HepG2 (cell line): ENCODE results near the gene UCN3. TPM values are rescaled to one million over a fixed set of nuclear protein-coding genes. Genes with fewer than 3 reads are reported as not detected.

Experiments used
- ATAC-seq: fragments of 200-7000 bp; cut with Tn5 transposase; 3 replicates; pipeline ENCODE4 v1.9.1; 2020; ENCODE audit warnings: mild to moderate bottlenecking, moderate library complexity
- BruUV-seq: library from RNA; stranded (reverse); fragments of 400-500 nt; replicated peaks from 2 replicates; lab custom pipeline; 2021; lab: Mats Ljungman, UMichigan
- CTCF ChIA-PET: fragments of 300-600 bp; formaldehyde crosslinking; extraction: SDS; loops from one replicate; lab custom pipeline; 2021; ENCODE audit warnings: low total read pairs, inconsistent platforms, low intra/inter-chr PET ratio; lab: Yijun Ruan, JAX
- POLR2A ChIA-PET: fragments of 350-600 bp; sonication (Branson Sonifier 250); formaldehyde crosslinking; loops from one replicate; lab custom pipeline; 2020; ENCODE audit warnings: antibody characterized with exemption, inconsistent platforms; lab: Yijun Ruan, JAX
- DNase-seq: peaks from one replicate; pipeline ENCODE4 v3.0.0-alpha.2; 2015; ENCODE audit warnings: low spot score
- FAIRE-seq: peaks from 3 replicates; lab custom pipeline; 2011; peaks lifted over from hg19 to GRCh38; lab: Jason Lieb, UNC
- H2AFZ ChIP-seq: one replicate; pipeline ENCODE4 v1.6.1; 2011; ENCODE audit warnings: low read length, inconsistent platforms
- H3K27ac ChIP-seq: fragments of 300-600 bp; 3 replicates; pipeline ENCODE4 v1.8.0; 2011; ENCODE audit warnings: mixed run types, mild to moderate bottlenecking, mixed read lengths, low read length, inconsistent platforms; ENCODE audit not compliant: insufficient read depth; ENCODE audit errors: extremely low read length
- H3K27me3 ChIP-seq, 2 experiments: fragments of 200-600 bp in 1 of 2; 2 replicates in 1 of 2; 3 replicates in 1 of 2; pipeline versions ENCODE4 v1.6.0 to v1.8.0; 2011; ENCODE audit warnings: low read length in 2 of 2, mild to moderate bottlenecking in 2 of 2, moderate library complexity in 2 of 2, inconsistent platforms in 1 of 2; ENCODE audit not compliant: insufficient read depth in 2 of 2, control insufficient read depth in 1 of 2
- H3K36me3 ChIP-seq, 2 experiments: fragments of 200-600 bp in 1 of 2; replicated peaks in 1 of 2; 2 replicates in 1 of 2; 3 replicates in 1 of 2; pipeline versions ENCODE4 v1.5.1 to v1.8.0; 2011; ENCODE audit warnings: low read length in 2 of 2, inconsistent platforms in 1 of 2; ENCODE audit not compliant: insufficient read depth in 2 of 2, control insufficient read depth in 1 of 2
- H3K4me1 ChIP-seq: 2 replicates; pipeline ENCODE4 v1.5.1; 2012; ENCODE audit warnings: low read length, inconsistent platforms; ENCODE audit not compliant: insufficient read depth
- H3K4me2 ChIP-seq: 2 replicates; pipeline ENCODE4 v1.6.0; 2011; ENCODE audit warnings: low read depth, low read length, inconsistent platforms
- H3K4me3 ChIP-seq, 3 experiments: fragments of 200-600 bp in 1 of 3; sonication (generic), shearing (Covaris generic) in 1 of 3; replicated peaks in 1 of 3; 2 replicates each; pipeline ENCODE4 v1.5.1; 2011 to 2016; ENCODE audit warnings: low read length in 3 of 3, inconsistent platforms in 2 of 3, low read depth in 2 of 3, mild to moderate bottlenecking in 2 of 3, control low read depth in 1 of 3, mixed read lengths in 1 of 3; ENCODE audit not compliant: insufficient read depth in 1 of 3
- H3K79me2 ChIP-seq: one replicate; pipeline ENCODE4 v1.6.1; 2011; ENCODE audit warnings: low read length, inconsistent platforms; ENCODE audit not compliant: insufficient read depth
- H3K9ac ChIP-seq: 2 replicates; pipeline ENCODE4 v1.6.0; 2011; ENCODE audit warnings: mild to moderate bottlenecking, low read depth, low read length, inconsistent platforms; ENCODE audit not compliant: insufficient read depth
- H3K9me3 ChIP-seq: 2 replicates; pipeline ENCODE4 v1.5.1; 2012; ENCODE audit warnings: mild to moderate bottlenecking, low read length
- H4K20me1 ChIP-seq: 2 replicates; pipeline ENCODE4 v1.6.0; 2011; ENCODE audit warnings: inconsistent platforms, mild to moderate bottlenecking, low read length, moderate library complexity; ENCODE audit not compliant: insufficient read depth
- CHD2 ChIP-seq: IDR thresholded peaks from 2 replicates; pipeline ENCODE4 v1.6.1; 2011; ENCODE audit warnings: low read depth, low read length, improper control_type of control experiment
- FOXP1 ChIP-seq, 2 experiments: fragments of 450-650 bp in 1 of 2; IDR thresholded peaks; 2 replicates each; pipeline ENCODE4 v1.6.1; 2017 to 2018; ENCODE audit warnings: antibody characterized with exemption in 1 of 2
- ISL2 ChIP-seq: sonication (generic); formaldehyde crosslinking; IDR thresholded peaks from 2 replicates; pipeline ENCODE4 v1.5.0; 2020; ENCODE audit warnings: missing genetic modification reagents
- KLF6 ChIP-seq: IDR thresholded peaks from 2 replicates; pipeline ENCODE4 v1.8.0; 2016; ENCODE audit warnings: missing biosample characterization, missing genetic modification reagents
- MEIS2 ChIP-seq: sonication (generic); formaldehyde crosslinking; IDR thresholded peaks from 2 replicates; pipeline ENCODE4 v1.9.0; 2021; ENCODE audit warnings: mild to moderate bottlenecking, missing genetic modification reagents
- RAD21 ChIP-seq: fragments of 450-650 bp; formaldehyde crosslinking; IDR thresholded peaks from 2 replicates; pipeline ENCODE4 v1.5.0; 2020; ENCODE audit warnings: mild to moderate bottlenecking
- ZNF576 ChIP-seq: sonication (generic); formaldehyde crosslinking; IDR thresholded peaks from 2 replicates; pipeline ENCODE4 v1.4.0; 2020; ENCODE audit warnings: mild to moderate bottlenecking, missing genetic modification reagents
- WGBS: methylation state at CpG from one replicate; pipeline ENCODE4 v1.1.6; 2017; ENCODE audit warnings: low lambda C conversion rate; 5-methylcytosine and 5-hydroxymethylcytosine counted together
- in situ Hi-C: cut with HindIII; loops from 2 replicates; pipeline ENCODE4 v1.10.0; 2017; ENCODE audit warnings: low pct_unique_long_range_greater_than_20kb; ENCODE audit not compliant: extremely low pct_ligation_motif_present
- intact Hi-C: fragments of 100-400 bp; cut with micrococcal nuclease; formaldehyde crosslinking; loops from one replicate; pipeline ENCODE4 v1.10.0; 2022; ENCODE audit not compliant: unreplicated experiment
- polyA plus RNA-seq, 8 experiments: library from polyadenylated mRNA; depleted of rRNA in 3 of 8; stranded (reverse) in 7 of 8; unstranded in 1 of 8; fragments of >200 nt; fragmentation: Illumina TruSeq in 4 of 8; extraction: Trizol in 4 of 8; gene quantifications; 2 replicates each; pipeline versions ENCODE4 v1.2.1 to v1.2.3, GENCODE V29; 2011 to 2016; ENCODE audit warnings: low read depth in 4 of 8, missing spikeins in 1 of 8, mixed read lengths in 1 of 8; ENCODE audit not compliant: insufficient read depth in 1 of 8
- total RNA-seq, 5 experiments: library from RNA; depleted of rRNA; stranded (reverse); fragments of >200 nt; fragmentation: Illumina TruSeq; extraction: Trizol; gene quantifications; 2 replicates each; pipeline ENCODE4 v1.2.3, GENCODE V29; 2016; ENCODE audit warnings: low read depth in 1 of 5
- TF ChIP-seq, protein P1 (sequence below): sonication (generic); formaldehyde crosslinking; IDR thresholded peaks from 2 replicates; pipeline ENCODE4 v1.5.1; 2020; ENCODE audit warnings: mild to moderate bottlenecking, missing genetic modification reagents, borderline replicate concordance
- TF ChIP-seq, protein P2 (sequence below): IDR thresholded peaks from 2 replicates; pipeline ENCODE4 v1.6.1; 2016; ENCODE audit warnings: missing compliant biosample characterization, missing genetic modification reagents, borderline replicate concordance
- TF ChIP-seq, protein P3 (sequence below): sonication (generic); formaldehyde crosslinking; IDR thresholded peaks from 2 replicates; pipeline ENCODE4 v1.5.0; 2020; ENCODE audit warnings: missing genetic modification reagents

UCN3 gene
- total and polyA plus RNA-seq, 2 of the 13 experiments (the other 11 are each of a cell fraction or from before 2014, with no cell fraction given), result not detected

GRCh38 chr10:5419466-5420094, 54.8 kb downstream of the UCN3 start:
- no peak overlapping the region for H2AFZ ChIP-seq
- intact Hi-C loops (no loop called here), in situ Hi-C loops (no loop called here)
- no peaks in the 10 kb centered on the region for H4K20me1 ChIP-seq
- ChIA-PET POLR2A (no interaction called here), CTCF (no interaction called here)
- DNase-seq, result no peak
- H3K27ac ChIP-seq, result no peak overlapping the region
- no peaks in the 10 kb centered on the region for H3K36me3 ChIP-seq
- FAIRE-seq, result no peak
- no TSS peak for BruUV-seq
- peaks cover 95% of the 10 kb centered on the region for H3K79me2 ChIP-seq
- H3K4me2 ChIP-seq, result no peak overlapping the region
- WGBS, result 95% methylated on average over 3 of the region's 3 CpGs
- H3K9ac ChIP-seq, result no peak overlapping the region
- TF ChIP-seq KLF6, result no peak
- TF ChIP-seq FOXP1 (IDR thresholded peaks at IDR 0.05), result peak; percentile 55; the same call in 1 of the 2 replicates
- TF ChIP-seq FOXP1 (CRISPR knock-in tag; IDR thresholded peaks at IDR 0.05), result no peak
- ATAC-seq, result no peak
- peaks cover 9% of the 10 kb centered on the region for H3K4me1 ChIP-seq
- peaks cover 8% of the 10 kb centered on the region; the same call in 1 of the 2 replicates for H3K9me3 ChIP-seq
- H3K27me3 ChIP-seq, result no peaks in the 10 kb centered on the region
- no peak overlapping the region for H3K4me3 ChIP-seq

GRCh38 chr10:5423771-5424170, 59.0 kb downstream of the UCN3 start:
- intact Hi-C loops, result no loop called here
- ATAC-seq, result no peak
- Histone ChIP-seq H3K4me2 (no peak overlapping the region), H3K36me3 (peaks cover 0 to 5% of the 10 kb centered on the region in 2 experiments; a peak in 1 of 5 replicates), H3K4me1 (no peaks in the 10 kb centered on the region), H3K79me2 (peaks cover 74% of the 10 kb centered on the region), H3K4me3 (no peak overlapping the region), H2AFZ (no peak overlapping the region), H3K9ac (no peak overlapping the region), H3K27ac (no peak overlapping the region), H4K20me1 (no peaks in the 10 kb centered on the region), H3K27me3 (no peaks in the 10 kb centered on the region), H3K9me3 (peaks cover 5% of the 10 kb centered on the region; the same call in 1 of the 2 replicates)
- BruUV-seq, result no TSS peak
- POLR2A ChIA-PET, result no interaction called here
- DNase-seq, result no peak
- FAIRE-seq, result no peak
- in situ Hi-C loops, result no loop called here
- CTCF ChIA-PET, result no interaction called here
- WGBS, result 50% methylated on average over 2 of the region's 2 CpGs
- TF ChIP-seq, protein P1, sequence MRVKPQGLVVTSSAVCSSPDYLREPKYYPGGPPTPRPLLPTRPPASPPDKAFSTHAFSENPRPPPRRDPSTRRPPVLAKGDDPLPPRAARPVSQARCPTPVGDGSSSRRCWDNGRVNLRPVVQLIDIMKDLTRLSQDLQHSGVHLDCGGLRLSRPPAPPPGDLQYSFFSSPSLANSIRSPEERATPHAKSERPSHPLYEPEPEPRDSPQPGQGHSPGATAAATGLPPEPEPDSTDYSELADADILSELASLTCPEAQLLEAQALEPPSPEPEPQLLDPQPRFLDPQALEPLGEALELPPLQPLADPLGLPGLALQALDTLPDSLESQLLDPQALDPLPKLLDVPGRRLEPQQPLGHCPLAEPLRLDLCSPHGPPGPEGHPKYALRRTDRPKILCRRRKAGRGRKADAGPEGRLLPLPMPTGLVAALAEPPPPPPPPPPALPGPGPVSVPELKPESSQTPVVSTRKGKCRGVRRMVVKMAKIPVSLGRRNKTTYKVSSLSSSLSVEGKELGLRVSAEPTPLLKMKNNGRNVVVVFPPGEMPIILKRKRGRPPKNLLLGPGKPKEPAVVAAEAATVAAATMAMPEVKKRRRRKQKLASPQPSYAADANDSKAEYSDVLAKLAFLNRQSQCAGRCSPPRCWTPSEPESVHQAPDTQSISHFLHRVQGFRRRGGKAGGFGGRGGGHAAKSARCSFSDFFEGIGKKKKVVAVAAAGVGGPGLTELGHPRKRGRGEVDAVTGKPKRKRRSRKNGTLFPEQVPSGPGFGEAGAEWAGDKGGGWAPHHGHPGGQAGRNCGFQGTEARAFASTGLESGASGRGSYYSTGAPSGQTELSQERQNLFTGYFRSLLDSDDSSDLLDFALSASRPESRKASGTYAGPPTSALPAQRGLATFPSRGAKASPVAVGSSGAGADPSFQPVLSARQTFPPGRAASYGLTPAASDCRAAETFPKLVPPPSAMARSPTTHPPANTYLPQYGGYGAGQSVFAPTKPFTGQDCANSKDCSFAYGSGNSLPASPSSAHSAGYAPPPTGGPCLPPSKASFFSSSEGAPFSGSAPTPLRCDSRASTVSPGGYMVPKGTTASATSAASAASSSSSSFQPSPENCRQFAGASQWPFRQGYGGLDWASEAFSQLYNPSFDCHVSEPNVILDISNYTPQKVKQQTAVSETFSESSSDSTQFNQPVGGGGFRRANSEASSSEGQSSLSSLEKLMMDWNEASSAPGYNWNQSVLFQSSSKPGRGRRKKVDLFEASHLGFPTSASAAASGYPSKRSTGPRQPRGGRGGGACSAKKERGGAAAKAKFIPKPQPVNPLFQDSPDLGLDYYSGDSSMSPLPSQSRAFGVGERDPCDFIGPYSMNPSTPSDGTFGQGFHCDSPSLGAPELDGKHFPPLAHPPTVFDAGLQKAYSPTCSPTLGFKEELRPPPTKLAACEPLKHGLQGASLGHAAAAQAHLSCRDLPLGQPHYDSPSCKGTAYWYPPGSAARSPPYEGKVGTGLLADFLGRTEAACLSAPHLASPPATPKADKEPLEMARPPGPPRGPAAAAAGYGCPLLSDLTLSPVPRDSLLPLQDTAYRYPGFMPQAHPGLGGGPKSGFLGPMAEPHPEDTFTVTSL (CRISPR knock-in tag), result no peak
- TF ChIP-seq ZNF576 (CRISPR knock-in tag), result no peak
- no peak for TF ChIP-seq ISL2 (CRISPR knock-in tag)
- TF ChIP-seq CHD2, result no peak
- TF ChIP-seq, protein P2, sequence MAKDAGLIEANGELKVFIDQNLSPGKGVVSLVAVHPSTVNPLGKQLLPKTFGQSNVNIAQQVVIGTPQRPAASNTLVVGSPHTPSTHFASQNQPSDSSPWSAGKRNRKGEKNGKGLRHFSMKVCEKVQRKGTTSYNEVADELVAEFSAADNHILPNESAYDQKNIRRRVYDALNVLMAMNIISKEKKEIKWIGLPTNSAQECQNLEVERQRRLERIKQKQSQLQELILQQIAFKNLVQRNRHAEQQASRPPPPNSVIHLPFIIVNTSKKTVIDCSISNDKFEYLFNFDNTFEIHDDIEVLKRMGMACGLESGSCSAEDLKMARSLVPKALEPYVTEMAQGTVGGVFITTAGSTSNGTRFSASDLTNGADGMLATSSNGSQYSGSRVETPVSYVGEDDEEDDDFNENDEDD (CRISPR knock-in tag), result no peak
- TF ChIP-seq RAD21, result no peak
- TF ChIP-seq, protein P3, sequence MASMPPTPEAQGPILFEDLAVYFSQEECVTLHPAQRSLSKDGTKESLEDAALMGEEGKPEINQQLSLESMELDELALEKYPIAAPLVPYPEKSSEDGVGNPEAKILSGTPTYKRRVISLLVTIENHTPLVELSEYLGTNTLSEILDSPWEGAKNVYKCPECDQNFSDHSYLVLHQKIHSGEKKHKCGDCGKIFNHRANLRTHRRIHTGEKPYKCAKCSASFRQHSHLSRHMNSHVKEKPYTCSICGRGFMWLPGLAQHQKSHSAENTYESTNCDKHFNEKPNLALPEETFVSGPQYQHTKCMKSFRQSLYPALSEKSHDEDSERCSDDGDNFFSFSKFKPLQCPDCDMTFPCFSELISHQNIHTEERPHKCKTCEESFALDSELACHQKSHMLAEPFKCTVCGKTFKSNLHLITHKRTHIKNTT (CRISPR knock-in tag), result no peak
- TF ChIP-seq MEIS2 (CRISPR knock-in tag), result no peak
